HG02870 (cell line): Measurements from ENCODE around the gene LEUTX.
"Not testable (repeated sequence)": the region's sequence is repeated elsewhere in the genome, so short reads cannot be mapped to it uniquely, and the experiment has no call there.

Source experiments
- ATAC-seq: cut with Tn5 transposase; IDR thresholded peaks from one replicate; pipeline ENCODE4 v1.9.1; 2021; ENCODE audit warnings: mild to moderate bottlenecking, moderate library complexity; ENCODE audit not compliant: unreplicated experiment

Gene LEUTX, protein sequence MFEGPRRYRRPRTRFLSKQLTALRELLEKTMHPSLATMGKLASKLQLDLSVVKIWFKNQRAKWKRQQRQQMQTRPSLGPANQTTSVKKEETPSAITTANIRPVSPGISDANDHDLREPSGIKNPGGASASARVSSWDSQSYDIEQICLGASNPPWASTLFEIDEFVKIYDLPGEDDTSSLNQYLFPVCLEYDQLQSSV

DNA sequence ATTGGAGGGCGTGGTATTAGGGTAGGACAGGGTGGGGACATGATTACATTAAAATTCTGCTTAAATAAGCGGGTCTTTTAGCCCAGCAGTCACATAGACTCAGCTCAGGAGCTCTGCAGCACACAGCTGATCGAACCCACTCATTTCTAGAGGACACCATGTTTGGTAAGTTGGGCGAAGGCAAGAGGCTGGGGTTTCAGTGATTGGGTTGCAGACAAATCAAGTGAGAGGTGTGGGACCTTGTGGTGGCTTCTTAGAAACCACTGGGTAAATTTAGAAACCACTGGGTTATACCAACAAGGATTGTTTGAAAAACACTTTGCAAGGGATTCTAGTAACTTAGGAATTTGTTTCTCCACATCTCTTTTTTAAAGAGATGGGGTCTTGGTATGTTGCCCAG, at the start of gene LEUTX:
Gene LEUTX (plus strand): TSS at position 92 of the 400 bp plus-strand sequence. CDS start 67 bp downstream, at position 159.
- ATAC-seq = no peak

DNA sequence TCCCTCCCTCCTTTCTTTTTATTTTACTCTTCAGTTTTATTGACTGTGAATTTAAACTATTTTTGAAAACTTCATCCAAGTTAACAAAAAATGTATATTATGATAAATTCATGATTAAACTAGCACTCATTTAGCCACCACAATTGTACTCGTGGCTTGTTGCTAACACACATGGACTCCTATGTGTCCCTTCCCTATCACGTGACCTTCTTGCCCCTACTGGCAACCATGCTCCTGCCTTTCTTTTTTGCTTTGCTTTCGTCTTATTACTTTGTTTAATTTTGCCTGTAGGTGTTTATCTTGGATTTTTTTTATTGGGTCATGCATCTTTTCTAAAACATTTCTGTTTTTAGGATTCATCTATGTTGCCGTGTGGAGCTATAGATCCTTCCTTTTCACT, 49.1 kb upstream of the LEUTX start:
- no peak for ATAC-seq

DNA sequence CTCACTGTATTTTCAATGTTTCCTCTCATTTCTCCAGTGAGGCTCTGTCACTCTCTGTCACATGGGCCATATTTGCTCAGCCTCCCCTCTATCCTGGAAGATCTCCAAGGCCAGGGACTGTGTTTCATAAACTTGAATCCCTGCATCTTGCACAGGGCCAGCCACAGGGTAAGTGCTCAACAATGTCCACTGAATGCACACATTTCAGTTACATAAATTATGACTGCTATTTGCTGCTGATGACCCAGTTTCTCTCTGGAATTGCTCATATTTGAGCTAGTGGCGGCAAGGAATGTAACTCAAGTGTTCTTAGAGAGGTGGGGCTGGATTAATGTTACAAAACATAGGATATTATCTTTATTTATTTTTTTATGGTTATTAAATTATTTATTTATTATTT, 47.0 kb upstream of the LEUTX start:
- no peak for ATAC-seq

DNA sequence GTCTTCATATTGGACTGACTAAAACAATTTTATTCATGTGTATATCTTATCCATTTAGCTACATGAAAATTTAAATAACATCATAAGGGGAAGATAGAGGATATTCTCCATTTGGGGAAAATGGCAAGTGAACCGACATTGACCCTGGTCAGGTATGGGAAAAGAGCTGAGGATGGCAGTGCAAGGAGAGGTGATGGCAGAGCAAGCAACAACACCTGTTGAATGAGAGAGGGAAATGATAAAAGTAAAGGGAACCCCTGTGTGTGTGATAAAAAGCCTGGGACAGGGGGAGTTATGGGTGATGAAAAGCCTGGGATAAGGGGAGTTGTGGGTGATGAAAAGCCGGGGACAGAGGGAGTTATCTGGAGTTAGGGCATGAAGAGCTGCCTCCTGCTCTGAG, 44.8 kb upstream of the LEUTX start:
- no peak for ATAC-seq

DNA sequence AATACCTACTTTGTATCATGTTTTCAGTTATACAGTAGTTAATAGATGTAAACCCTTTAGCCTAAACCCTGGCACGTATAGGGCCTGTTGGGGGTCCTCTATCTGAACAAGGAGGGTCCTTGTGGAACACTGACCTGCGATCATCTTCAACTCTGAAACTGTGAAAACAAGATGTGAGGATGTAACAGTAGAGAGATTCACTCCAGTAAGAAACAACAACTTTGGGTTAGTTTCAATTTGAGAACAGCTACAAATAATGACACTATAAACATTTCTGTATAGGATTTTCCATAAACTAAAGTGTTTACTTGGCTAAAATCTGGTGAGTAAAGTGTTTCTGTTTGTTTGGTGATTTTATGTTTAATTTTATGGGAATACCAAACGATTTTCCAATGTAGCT, 43.0 kb upstream of the LEUTX start:
- no peak for ATAC-seq

DNA sequence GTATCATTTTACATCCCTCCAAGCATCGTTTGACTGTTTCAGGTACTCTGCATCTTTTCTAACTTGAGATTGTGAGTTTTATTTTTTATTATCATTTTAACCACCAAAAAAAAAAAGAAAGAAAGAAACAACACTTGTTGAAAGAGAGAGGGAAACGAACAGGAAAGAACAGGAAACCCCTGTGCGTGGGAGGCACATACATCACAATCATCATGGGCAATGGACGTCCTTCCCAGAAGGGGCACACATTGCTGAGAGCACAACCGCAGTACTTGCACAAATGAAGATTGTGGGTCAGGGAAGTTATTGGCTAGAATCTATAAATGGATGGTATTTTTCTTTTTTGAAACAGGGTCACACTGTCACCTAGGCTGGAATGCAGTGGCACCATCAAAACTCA, 42.6 kb upstream of the LEUTX start:
- ATAC-seq = no peak

DNA sequence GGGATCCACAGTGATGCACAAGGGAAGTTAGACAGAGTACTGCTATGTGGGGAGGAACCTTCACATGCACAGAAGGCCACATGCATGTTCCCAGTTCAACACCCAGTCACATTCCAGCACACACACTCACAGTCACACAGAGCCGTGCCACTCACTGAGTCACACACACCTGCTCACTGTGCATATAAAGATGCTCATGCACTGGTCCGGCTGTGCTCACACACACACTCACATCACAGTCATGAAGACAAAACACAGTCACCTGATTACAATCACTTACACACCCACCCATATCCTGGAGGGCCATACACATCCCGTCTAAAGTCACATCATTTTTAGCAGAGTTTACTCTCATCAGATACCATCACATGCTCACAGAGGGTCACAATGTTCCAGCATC, 41.3 kb upstream of the LEUTX start:
- no peak for ATAC-seq

DNA sequence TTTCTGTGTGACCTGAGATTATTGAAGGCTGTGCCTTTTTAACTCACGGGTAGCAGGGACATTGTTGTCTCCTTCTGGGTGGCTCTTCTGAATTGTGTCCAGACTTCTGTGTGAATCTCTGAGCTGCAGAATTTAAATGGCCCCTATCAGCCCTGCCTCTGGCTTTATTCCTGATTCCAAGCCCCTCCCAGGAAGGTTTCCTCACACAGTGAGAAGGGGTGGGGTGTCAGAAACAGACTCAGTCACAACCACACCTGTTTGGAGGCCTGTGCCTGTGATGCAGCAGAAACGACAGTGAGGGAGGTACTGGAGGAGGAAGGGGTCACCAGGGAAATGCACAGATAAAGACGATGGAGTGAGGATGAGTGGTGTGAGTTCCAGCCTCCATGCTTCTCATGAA, 40.8 kb upstream of the LEUTX start, which contains the start of gene CLC:
Gene CLC (minus strand): TSS at position 139 of the 400 bp plus-strand sequence. CDS start 77 bp downstream, at position 62.
- ATAC-seq = no peak

DNA sequence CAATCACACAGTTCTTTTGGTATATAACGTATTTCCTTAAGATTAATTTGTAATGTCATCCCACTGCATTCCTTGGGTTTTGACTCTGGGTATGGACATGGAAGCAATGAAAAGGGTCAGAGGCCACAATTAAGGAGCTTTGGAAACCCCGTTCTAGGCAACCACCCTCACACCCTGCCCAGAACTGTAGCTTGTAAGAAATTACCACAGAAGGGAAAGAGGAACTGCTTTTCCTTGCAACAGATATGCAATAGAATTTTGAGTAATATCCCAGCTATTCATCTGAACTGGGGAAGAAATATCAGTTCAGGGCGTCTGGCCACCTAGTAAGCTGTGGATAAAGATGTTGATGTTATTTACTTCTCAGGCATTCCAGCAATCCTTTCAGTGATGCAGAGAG, 39.8 kb upstream of the LEUTX start:
- no peak for ATAC-seq

DNA sequence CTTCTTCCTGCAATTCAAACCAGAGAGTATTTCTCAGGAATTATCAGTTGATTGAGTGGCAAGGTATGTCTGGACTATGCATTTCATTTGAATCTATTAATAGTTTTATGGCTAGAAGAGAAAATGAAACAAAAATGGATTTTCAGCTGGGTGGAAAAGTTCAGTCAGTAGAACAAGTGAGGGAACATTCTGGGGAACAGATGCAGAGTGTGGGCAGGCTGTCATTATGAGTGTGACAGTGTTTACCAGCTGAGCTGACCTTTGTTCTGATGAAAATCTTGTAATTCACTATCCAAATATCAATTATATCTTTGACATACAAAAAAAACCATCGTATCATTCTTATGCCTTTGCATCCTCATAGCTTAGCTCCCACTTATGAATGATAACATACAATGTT, 38.3 kb upstream of the LEUTX start:
- no peak for ATAC-seq

DNA sequence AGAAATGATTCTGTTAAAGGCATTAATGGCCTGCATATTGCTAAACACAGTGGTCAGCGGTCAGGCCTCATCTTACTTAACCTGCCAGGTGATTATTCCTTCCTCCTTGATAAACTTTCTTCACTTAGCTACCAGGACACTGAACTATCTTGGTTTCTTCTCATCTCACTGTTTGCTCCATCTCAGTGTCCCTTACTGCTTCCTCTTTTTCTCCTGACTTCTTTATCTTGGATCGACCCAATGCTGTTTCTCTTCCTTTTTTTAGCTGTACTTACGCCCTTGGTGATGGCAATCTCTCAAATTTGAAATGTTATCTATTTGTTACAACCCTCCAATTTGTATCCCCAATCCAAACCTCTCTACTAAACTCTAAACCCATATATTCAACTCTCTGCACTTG, 33.0 kb upstream of the LEUTX start:
- ATAC-seq = no peak

DNA sequence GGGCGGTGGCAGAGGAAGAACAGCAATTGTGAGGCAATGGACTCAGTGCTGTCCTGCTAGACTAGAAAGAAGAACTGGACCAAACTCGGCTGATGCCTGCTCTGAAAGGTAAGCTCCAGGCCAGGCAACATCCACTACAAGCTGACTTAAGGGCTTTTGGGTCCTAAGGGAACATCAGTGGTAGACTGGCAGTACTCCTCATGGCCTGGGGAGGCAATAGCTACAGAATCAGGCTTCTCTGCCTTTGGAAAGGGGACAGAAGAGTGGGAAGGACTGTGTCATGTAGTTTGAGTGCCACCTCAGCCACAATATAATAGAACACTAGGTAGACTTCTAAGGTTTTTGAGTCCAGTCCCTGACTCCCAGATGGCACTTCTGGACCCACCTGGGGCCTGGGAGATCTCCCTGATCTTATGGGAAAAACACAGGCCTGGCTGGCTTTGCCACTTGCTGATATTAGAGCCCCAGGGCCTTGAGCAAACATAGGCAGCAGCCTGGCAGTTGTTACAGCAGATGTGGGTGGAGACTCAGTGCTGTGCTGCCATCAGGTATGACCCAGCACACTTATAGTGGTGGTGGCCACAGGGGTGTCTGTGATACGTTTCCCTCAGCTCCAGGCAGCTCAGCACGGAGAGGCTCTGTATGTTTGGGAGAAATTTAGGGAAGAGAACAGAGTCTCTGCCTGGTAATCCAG, 31.7 kb upstream of the LEUTX start:
- ATAC-seq = no peak

DNA sequence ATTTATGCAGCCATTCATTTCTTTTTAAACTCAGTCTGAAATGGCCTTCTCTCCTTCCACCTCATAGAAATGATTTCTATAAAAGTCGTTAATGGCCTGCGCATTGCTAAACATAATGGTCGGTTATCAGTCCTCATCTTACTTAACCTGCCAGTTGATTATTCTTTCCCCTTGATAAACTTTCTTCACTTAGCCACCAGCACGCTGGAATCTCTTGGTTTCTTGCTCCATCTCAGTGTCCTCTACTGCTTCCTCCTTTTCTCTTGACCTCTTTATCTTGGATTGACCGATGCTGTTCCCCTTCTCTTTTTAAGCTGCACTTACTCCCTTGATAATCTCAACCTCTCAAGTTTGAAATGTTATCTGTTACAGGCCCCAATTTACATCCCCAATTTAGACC, 28.7 kb upstream of the LEUTX start:
- no peak for ATAC-seq

DNA sequence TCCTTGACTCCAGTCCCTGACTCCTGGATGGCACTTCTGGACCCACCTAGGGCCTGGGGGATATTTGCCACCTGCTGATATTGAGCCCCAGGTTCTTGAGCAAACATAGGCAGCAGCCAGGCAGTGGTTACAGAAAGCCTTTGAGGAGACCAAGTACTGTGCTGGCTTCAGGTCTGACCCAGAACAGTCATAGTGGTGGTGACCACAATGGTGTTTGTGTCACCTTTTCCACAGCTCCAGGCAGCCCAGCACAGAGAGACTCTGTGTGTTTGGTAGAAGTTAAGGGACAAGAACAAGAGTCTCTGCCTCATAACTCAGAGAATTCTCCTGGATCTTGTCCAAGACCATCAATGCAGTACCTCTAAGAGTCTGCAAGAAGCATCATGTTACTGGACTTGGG, 26.3 kb upstream of the LEUTX start:
- no peak for ATAC-seq

DNA sequence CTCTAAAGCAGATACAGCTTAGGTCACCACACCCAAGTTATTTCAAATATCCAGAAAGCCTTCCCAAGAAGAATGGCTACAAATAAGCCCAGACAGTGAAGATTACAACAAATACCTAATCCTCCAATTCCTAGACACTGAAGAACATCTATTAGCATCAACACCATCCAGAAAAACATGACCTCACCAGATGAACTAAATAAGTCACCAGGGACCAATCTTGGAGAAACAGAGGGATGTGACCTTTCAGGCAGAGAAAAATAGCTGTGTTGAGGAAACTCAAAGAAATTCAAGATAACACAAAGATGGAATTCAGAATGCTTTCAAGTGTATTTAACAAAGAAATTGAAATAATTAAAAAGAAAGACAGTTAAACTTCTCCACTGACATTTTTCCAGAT, 25.9 kb upstream of the LEUTX start:
- no peak for ATAC-seq

DNA sequence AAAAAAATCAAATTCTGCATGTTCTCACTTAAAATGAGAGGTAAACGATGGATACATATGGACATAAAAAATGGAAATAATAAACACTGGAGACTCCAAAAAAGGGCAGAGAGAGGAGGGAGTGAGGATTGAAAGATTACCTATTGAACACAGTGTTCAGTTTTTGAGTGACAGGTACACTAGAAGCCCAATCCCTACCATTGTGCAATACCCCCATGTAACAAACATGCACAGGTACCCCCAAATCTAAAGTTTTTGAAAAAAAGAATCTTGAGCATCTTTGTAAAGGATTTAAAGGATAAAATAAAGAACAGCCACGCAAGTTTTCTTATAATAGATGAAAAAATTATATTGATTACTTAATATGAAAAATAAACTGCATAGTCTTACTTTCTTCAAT, 24.1 kb upstream of the LEUTX start:
- no peak for ATAC-seq

DNA sequence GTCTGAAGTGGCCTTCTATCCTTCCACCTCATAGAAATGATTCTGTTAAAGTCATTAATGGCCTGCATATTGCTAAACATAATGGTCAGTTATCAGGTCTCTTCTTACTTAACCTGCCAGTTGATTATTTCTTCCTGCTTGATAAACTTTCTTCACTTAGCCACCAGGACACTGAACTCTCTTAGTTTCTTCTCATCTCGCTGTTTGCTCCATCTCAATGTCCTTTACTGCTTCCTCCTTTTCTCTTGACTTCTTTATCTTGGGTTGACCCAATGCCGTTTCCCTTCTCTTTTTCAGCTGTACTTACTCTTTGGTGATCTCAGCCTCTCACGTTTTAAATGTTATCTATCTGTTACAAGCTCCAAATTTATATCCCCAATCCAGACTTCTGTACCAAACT, 23.7 kb upstream of the LEUTX start:
- ATAC-seq = no peak

DNA sequence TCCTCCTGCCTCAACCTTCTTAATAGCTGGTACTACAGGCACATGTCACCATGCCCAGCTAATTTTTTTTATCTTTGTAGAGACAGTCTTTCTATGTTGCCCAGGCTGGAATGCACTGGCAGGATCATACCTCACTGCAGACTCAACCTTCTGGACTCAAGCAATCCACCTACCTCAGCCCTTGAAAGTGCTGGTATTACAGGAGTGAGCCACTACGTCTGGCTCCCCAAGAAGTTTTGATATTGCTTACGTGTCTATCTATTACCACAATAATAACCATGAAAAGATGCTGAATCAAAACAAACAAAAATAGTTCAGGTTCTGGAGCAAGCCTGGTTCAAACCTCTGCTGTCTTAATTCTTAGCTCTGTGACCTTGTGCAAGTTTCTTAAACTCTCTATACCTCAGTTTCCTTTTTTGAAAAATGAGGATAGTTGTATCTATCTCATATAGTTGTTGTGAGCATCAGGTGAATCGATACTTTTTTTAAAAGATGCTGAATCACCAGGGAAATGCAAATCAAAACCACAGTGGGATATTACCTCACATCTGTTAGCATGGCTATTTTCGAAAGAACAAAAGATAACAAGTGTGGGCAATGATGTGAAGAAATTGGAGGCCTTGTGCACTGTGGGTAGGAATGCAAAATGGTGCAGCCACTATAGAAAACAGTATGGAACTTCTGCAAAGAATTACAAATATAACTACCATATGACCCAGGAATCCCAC, 19.0 kb upstream of the LEUTX start:
- no peak for ATAC-seq

DNA sequence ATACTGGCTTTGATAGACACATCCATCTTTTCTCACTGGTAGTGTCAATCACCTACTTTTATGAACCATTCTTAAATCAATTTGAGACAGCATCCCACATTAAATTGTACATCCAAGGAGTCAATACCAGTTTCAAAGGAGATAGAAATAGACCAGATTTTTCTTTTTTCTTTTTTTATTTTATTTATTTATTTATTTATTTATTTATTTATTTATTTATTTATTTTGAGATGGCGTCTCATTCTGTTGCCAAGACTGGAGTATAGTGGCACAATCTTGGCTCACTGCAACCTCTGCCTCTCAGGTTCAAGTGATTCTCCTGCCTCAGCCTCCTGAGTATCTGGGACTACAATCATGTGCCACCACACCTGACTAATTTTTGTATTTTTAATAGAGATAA, 16.8 kb upstream of the LEUTX start:
- not testable (repeated sequence) for ATAC-seq

DNA sequence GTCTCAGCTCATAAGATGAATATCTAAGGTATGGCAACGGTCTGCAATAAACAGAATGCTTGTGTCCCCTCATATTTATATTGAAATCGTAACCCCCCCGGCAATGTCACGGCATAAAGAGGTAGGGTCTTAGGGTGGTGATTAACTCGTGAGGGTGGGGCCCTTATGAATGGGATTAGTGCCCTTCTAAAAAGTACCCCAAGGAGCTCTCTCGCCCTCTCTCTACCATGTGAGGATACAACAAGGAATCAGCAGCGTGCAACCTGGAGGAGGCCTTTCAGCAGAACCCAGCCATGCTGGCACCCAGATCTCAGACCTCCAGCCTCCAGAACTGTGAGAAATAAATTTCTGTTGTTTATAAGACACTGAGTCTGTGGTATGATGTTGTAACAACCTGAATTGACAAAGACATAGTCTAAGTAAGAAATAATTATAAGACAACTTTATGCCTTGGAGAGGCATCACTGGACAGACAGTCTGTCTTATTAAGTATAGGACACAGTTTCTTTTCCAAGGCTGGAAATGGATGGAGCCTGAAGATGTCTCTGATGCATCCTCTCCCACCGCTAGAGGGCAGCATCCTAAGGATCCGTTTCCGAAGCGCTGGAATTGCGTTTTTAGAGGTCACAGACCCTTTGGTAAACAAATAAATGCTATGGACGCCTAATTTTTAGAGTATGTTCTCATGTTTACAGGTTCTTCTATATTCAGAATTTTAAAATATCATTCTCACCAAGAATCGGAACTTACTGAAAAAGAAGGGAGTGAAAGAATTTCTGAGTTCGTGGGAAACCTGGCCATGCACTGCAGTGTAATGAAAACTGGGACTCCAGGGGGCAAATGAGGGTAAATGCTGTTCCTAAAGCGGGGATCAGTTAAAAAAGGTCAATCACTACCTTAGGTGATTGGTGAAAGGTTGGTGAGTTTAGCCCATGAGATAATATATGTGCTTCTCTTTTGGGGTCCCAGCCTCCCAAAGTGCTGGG, 13.3 kb upstream of the LEUTX start:
- no peak for ATAC-seq

DNA sequence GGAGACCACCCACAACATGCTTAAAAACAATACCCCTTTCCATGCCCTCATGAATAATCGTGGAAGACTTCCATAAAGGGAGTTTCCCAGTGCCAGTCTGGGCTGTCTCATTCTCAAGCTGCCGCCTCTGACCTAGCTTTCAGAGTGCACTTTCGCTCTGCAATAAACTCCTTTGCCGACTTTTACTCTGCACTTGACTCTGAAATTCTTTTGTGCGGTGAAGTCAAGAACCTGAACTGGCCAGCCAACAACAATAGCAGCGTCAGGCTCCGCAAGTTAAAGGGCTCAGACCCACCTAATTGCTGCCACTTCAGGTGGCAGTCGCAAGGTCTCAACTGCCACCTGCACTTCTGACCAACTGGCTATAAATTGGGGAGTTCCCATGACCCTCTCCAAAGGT, 10.3 kb upstream of the LEUTX start:
- ATAC-seq = no peak
